ENCODE data around the gene LENG8.

- TF ChIP-seq CTCF (IDR thresholded peaks at IDR 0.05) (no peak), POLR2A (IDR thresholded peaks at IDR 0.05) (no peak)
Observed at GRCh38 chr19:54453921-54454780, 5.2 kb downstream of the LENG8 start.

Measured in adrenal gland (tissue), 5 donors.